Stimulated activated CD8-positive, alpha-beta memory T cell treated with anti-CD3 and anti-CD28 coated beads, Interleukin-7, amount 100 ng/mL, for 4 hours (primary cell): ENCODE data around the gene APOOL.
"Not testable (repeated sequence)": the region's sequence is repeated elsewhere in the genome, so short reads cannot be mapped to it uniquely, and the experiment has no call there.

Experiments
- DNase-seq, 2 donors: peaks; one replicate each; pipeline ENCODE4 v3.0.0-alpha.2; 2020; ENCODE audit warnings: low read depth in 2 of 2

APOOL gene

DNA sequence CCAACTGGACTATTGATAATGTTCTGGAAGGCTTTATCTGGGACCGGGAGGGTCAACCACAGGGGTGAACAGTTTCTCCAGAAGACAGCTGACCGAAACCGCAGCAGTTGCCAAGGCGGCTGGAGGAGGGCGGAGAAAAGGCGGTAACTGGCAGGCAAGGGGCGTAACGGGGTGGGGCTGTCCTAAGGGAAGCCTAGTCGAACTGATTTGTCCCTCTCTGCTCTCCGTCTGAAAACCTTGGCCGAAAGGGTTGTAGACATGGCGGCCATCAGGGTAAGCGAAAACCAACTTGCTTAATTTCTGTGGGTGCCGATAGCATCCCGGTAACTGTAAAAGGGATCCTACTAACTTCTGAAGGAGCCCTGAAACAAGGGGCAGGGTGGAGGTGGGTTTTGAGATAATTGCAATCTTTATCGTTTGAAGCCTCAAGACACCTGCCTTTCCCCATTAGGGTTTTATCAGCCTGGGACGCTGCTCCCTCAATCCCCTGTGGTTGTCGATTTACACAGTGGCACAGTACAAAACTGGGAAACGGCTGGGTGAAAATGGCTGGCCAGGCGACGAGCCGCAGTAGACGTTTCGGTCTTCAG lies at the start of gene APOOL:
Gene APOOL (plus strand): TSS at position 223 of the 590 bp plus-strand sequence. CDS start 36 bp downstream, at position 259.
- DNase-seq, result peak; percentile 48 to 63

DNA sequence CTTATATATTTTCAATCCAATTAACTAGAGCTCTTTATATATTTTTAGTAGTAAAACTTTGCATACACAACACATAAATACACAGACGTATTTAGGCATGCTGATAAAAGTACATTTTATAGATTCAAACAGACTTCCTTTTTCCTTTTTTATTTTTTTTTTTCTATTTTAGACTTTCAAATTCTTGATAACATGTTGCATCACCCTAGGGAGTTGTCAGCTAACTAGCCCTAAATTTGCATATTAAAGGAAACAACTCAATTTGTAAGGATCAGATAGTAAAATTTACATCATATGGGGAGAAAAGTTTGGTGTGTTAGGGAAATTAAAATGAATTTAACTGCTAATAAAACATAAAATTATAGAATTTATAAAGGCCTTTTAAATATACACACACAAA lies 47.4 kb upstream of the APOOL start:
- DNase-seq, result no peak

DNA sequence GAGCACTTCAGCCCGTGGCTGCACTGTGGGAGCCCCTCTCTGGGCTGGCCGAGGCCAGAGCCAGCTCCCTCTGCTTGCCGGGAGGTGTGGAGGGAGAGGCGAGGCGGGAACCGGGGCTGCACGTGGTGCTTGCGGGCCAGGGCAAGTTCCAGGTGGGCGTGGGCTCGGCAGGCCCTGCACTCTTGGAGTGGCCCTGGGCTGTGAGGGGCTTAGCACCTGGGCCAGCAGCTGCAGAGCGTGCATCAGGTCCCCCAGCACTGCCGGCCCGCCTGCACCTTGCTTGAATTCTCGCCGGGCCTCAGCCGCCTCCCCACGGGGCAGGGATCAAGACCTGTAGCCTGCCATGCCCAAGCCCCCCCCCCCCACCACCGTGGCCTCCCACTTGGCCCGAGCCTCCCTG lies 28.9 kb upstream of the APOOL start:
- no peak for DNase-seq

- not testable (repeated sequence) for DNase-seq
Measured at GRCh38 chrX:84991739-84992138, 11.9 kb upstream of the APOOL start.

GRCh38 chrX:84993150-84993549 lies 10.5 kb upstream of the APOOL start:
- no peak for DNase-seq

GRCh38 chrX:85001344-85001743 lies 2.3 kb upstream of the APOOL start:
- DNase-seq, result no peak

DNA sequence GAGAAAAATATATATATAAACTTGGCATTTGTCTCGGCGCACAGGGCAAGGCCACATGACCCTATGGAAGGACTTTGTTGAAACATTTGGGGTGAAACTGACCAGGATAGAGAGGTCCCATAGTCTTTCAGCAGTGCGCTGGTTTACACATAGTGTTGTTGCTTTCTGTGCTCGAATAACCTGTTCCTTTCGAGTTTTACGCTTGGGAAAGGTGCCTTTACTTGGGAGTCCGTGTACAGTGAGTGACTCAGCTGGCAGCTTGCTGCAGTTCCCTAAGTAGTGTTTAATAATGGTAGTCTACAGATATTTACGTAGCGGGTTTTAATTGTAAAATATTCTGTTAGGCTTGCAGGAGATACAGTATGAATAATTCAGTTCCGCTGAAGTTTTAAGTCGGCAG lies 578 bp downstream of the APOOL start:
- no peak for DNase-seq

DNA sequence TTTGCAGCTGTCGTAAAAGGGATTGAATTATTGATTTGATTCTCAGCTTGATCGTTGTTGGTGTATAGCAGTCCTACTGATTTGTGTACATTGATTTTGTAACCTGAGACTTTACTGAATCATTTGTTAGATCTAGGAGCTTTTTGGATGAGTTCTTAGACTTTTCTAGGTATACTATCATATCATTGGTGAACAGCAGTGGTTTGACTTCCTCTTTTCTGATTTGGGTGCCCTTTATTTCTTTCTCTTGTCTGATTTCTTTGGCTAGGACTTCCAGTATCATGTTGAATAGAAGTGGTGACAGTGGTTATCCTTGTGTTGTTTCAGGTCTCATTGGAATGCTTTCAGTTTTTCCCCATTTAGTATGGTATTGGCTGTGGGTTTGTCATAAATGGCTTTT lies 8.4 kb downstream of the APOOL start:
- no peak for DNase-seq

DNA sequence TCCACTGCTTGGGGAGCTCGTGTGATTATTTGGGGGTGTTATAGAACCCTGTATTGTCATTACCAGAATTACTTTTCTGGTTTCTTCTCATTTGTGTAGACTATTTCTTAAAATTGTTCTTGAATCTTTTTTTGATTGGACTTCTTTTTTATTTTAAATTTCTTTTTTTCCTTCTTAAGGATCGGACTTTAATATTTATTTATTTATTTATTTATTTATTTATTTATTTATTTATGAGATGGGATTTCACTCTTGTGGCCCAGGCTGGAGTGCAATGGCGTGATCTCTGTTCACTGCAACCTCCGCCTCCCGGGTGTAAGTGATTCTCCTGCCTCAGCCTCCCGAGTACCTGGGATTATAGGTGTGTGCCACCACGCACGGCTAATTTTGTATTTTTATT lies 11.7 kb downstream of the APOOL start:
- DNase-seq, result not testable (repeated sequence)

GRCh38 chrX:85017721-85018120 lies 14.0 kb downstream of the APOOL start:
- no peak for DNase-seq

- DNase-seq, result no peak
Measured at GRCh38 chrX:85018471-85018870, 14.8 kb downstream of the APOOL start.

DNA sequence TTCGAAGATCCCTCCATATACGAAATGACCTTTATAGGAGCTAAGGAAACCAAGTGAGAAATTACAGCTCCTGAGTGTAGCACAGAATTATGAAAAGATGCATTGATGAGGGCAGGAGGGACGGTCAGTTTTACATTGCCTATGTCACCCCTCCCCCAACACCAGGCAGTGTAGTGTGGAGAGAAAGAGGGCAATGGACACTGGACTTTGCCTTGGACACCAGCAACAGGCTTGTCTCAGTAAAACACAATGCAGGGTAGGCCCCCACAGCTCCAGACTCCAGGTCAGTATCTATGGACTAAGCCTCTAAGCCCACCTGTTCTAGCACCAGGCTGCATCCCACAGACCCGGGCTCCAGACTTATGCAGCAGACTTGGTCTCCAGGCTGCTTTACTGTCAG lies 16.5 kb downstream of the APOOL start:
- no peak for DNase-seq

GRCh38 chrX:85024044-85024443 lies 20.4 kb downstream of the APOOL start:
- no peak for DNase-seq

- no peak for DNase-seq
Measured at GRCh38 chrX:85024562-85024961, 20.9 kb downstream of the APOOL start.

GRCh38 chrX:85026170-85026569 lies 22.5 kb downstream of the APOOL start:
- no peak for DNase-seq

- no peak for DNase-seq
Measured at GRCh38 chrX:85029043-85029442, 25.4 kb downstream of the APOOL start.

- DNase-seq, result no peak
Measured at GRCh38 chrX:85031505-85031904, 27.8 kb downstream of the APOOL start.

DNA sequence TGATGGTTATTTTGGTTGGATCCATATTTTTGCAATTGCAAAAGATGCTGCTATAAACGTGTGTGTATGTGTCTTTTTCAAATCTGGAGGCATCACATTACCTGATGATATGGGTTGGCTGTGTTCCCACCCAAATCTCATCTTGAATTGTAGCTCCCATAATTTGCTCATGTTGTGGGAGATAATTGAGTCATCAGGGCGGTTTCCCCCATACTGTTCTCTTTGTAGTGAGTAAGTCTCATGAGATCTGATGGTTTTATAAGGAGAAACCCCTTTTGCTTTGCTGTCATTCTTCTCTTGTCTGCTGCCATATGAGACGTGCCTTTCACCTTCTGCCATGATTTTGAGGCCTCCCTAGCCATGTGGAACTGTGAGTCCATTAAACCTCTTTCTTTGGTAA lies 33.4 kb downstream of the APOOL start:
- no peak for DNase-seq

DNA sequence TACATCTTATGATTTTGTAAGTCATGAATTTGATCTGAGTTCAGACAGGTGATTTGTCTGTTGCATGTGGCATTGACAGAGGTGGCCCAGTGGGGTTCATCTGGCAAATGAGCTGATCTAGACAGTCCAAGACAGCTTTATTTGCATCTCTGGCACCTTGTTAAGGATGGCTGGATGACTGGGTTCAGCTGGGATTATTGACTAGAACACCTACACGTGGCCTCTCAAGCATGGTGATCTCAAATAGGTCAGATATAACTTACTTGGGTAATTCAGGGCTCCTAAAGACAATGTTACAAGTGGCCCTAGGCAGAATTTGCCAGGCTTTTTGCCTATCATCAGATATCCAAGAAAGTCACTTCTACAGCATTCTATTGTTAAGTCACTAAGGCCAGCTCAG lies 48.0 kb downstream of the APOOL start:
- no peak for DNase-seq

DNA sequence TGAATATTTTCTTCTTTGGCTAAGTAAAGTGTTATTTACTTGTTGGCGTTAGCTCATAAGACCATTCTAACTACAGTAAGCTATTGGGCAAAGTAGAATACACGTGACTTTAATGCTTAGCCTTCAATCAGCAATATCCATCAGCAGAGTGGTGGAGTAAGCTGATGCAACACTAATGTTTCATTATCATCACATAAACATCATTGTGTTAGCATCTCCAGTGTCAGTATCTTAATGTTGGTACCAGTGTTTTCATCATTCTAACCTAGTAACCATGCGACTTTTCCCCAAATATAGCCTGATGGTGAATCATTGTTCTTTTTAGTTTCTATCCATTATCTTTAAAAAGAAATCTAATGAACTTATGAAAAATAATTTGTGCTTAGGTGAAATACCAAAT lies 48.5 kb downstream of the APOOL start:
- no peak for DNase-seq

- DNase-seq, result no peak
Measured at GRCh38 chrX:85052636-85053343, 49.1 kb downstream of the APOOL start.

DNA sequence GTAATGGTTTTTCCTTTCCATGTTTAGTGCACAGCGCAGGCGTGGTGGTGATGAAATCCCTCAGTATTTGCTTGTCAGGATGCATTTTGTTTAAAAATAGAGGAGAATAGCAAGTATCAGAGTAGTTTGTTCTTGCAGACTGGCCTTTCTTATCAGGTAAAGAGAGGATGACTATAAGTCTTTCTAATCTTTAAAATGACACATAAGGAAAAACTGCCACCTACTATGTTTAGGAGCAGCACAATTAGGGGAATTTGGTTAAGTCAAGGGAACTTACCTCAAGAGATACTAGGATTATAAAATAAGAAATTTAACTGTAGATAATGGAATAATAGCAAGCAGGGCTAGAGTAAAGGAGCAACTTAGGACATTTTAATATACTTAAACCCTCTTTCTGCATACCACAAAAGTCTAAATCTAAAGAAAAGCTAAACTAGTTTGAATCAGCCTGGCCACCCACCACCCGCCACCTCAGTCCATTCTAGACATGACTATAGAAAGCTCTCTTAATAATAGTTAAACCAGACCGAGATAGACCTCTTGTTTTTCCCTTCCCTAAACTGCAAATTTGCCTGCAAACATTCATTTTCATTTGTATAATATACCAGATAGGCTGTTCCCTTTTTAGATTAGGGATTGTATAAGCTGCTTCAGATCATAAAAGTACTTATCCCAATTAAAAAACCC lies 62.0 kb downstream of the APOOL start:
- DNase-seq, result no peak

DNA sequence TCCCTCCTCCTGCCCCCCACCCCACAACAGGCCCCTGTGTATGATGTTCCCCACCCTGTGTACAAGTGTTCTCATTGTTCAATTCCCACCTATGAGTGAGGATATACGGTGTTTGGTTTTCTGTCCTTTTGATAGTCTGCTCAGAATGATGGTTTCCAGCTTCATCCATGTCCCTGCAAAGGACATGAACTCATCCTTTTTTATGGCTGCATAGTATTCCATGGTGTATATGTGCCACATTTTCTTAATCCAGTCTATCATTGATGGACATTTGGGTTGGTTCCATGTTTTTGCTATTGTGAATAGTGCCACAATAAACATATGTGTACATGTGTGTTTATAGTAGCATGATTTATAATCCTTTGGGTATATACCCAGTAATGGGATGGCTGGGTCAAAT lies 73.6 kb downstream of the APOOL start:
- not testable (repeated sequence) for DNase-seq
